Measurements from ENCODE around the gene EFHC2.

DNA sequence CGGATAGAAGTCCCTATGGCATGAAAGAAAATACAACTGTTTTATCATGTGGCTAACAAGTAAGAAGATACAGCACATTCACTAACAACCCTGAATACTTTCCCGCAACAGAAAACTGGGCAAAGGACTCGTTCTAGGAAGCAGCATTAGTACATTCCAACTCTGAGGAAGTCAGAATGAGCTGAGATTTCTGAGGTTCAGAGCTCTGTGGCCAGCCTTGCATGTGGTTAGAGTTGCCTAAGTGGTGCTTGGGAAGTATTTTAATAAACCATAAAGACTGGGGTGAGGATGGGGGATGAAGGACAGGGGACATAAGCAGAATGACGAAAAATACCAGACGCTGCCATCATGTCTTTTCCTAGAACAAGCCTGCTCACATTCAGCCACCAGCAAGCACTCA lies 82.2 kb downstream of the EFHC2 start:
- no peak for TF ChIP-seq POLR2A (IDR thresholded peaks at IDR 0.05)
- TF ChIP-seq, protein P1, sequence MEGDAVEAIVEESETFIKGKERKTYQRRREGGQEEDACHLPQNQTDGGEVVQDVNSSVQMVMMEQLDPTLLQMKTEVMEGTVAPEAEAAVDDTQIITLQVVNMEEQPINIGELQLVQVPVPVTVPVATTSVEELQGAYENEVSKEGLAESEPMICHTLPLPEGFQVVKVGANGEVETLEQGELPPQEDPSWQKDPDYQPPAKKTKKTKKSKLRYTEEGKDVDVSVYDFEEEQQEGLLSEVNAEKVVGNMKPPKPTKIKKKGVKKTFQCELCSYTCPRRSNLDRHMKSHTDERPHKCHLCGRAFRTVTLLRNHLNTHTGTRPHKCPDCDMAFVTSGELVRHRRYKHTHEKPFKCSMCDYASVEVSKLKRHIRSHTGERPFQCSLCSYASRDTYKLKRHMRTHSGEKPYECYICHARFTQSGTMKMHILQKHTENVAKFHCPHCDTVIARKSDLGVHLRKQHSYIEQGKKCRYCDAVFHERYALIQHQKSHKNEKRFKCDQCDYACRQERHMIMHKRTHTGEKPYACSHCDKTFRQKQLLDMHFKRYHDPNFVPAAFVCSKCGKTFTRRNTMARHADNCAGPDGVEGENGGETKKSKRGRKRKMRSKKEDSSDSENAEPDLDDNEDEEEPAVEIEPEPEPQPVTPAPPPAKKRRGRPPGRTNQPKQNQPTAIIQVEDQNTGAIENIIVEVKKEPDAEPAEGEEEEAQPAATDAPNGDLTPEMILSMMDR (IDR thresholded peaks at IDR 0.05), result no peak

Measured in suprapubic skin (tissue), 3 donors.